SK-N-SH (cell line): Measurements from ENCODE around the gene APBA2.

ENCODE experiments used
- CTCF ChIP-seq: fragments of 200-600 bp; sonication (generic); IDR thresholded peaks from 2 replicates; pipeline ENCODE4 v1.6.1; 2017; ENCODE audit warnings: antibody characterized with exemption, mild to moderate bottlenecking, moderate library complexity
- ELF1 ChIP-seq: IDR thresholded peaks from 2 replicates; pipeline ENCODE4 v1.4.0; 2012
- EP300 ChIP-seq, 2 experiments: IDR thresholded peaks; 2 replicates each; pipeline versions ENCODE4 v1.4.0 to v1.6.1; 2012; ENCODE audit warnings: borderline replicate concordance in 1 of 2, low read depth in 1 of 2, low read length in 1 of 2
- RXRA ChIP-seq: IDR thresholded peaks from 2 replicates; pipeline ENCODE4 v1.4.0; 2012; ENCODE audit warnings: low read depth, mild to moderate bottlenecking, borderline replicate concordance

DNA sequence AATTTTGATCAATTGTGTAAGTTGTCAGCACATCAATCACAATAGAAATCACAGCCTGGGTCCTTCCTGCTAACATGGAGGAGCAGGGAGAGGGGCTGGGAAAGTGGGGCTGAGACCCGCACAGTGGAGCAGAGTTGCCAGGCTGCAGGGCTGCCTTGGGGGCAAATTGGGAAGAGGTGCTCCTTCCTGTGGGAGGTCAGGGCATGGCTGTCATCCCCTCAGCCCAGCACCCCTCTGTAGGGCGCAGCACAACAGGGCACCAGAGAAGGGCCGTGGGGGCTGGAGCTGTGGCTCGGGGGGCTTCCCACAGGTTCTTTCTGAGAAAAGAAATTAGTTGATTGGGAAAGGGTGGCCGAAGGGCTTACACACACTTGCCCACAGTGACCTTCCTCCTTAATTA is 257.5 kb downstream of the APBA2 start:
- TF ChIP-seq ELF1 (no peak), CTCF (no peak), EP300 (IDR thresholded peaks at IDR 0.05; ENCODE audit: borderline replicate concordance in 1 of 2, low read depth in 1 of 2, low read length in 1 of 2) (no peak), RXRA (no peak)
